Epithelial cell of proximal tubule (primary cell): ENCODE measurements around the gene PRDM16. TPM values are rescaled to one million over a fixed set of nuclear protein-coding genes. Genes with fewer than 3 reads are reported as not detected.

Source experiments
- DNase-seq: peaks from one replicate; pipeline ENCODE4 v3.0.0-alpha.2; 2011; ENCODE audit warnings: low read depth
- H3K4me3 ChIP-seq: 2 replicates; pipeline ENCODE4 v1.5.1; 2011; ENCODE audit warnings: low read depth, mild to moderate bottlenecking, low read length
- CTCF ChIP-seq: conservative IDR thresholded peaks from 2 replicates; pipeline ENCODE4 v1.5.1; 2012; ENCODE audit warnings: low read depth, mild to moderate bottlenecking, low read length
- total RNA-seq: library from RNA; depleted of rRNA; stranded (reverse); fragments of >200 nt; gene quantifications from 2 replicates; pipeline ENCODE4 v1.2.3, GENCODE V29; 2015

The PRDM16 gene
- total RNA-seq, 1 donor from 2014 or later: 0.06 TPM

GRCh38 chr1:3331564-3331963 lies 262.6 kb downstream of the PRDM16 start:
- DNase-seq: no peak
- TF ChIP-seq CTCF: no peak

GRCh38 chr1:3332043-3332442 lies 263.0 kb downstream of the PRDM16 start:
- H3K4me3 ChIP-seq: no peak overlapping the region
- no peak for DNase-seq
- no peak for TF ChIP-seq CTCF

More at GRCh38 chr1:3331564-3331963, 262.6 kb downstream of the PRDM16 start:
- no peak overlapping the region for H3K4me3 ChIP-seq

GRCh38 chr1:3332662-3333061 lies 263.7 kb downstream of the PRDM16 start:
- no peak for TF ChIP-seq CTCF
- no peak for DNase-seq

GRCh38 chr1:3333903-3334302 lies 264.9 kb downstream of the PRDM16 start:
- DNase-seq: no peak
- no peak overlapping the region for H3K4me3 ChIP-seq
- TF ChIP-seq CTCF: no peak

More at GRCh38 chr1:3332662-3333061, 263.7 kb downstream of the PRDM16 start:
- no peak overlapping the region for H3K4me3 ChIP-seq

GRCh38 chr1:3334366-3334765 lies 265.4 kb downstream of the PRDM16 start:
- TF ChIP-seq CTCF: no peak
- DNase-seq: no peak
- no peak overlapping the region for H3K4me3 ChIP-seq

- no peak for TF ChIP-seq CTCF
- H3K4me3 ChIP-seq: no peak overlapping the region
- no peak for DNase-seq
Observed at GRCh38 chr1:3335754-3336640, 267.0 kb downstream of the PRDM16 start.
